Left renal cortex interstitium (tissue), 4 donors: ENCODE results near the gene GRIN2D. TPM values are rescaled to one million over a fixed set of nuclear protein-coding genes. Genes with fewer than 3 reads are reported as not detected.
"Not testable (repeated sequence)": the region's sequence is repeated elsewhere in the genome, so short reads cannot be mapped to it uniquely, and the experiment has no call there.

Source experiments
- DNase-seq, 4 donors: peaks; one replicate each; pipeline ENCODE4 v3.0.0-alpha.2; 2013; ENCODE audit warnings: low read depth in 4 of 4, low spot score in 2 of 4, missing footprints in 1 of 4
- polyA plus RNA-seq, 4 donors: library from polyadenylated mRNA; unstranded; fragments of 120-200 nt; gene quantifications; one replicate each; pipeline ENCODE4 v1.2.1, GENCODE V29; 2013; ENCODE audit not compliant: insufficient read length in 4 of 4

GRIN2D gene
- polyA plus RNA-seq, 4 donors, result 0.42 to 0.78 (median 0.54) TPM

GRCh38 chr19:48370955-48371354 lies 22.5 kb upstream of the GRIN2D start:
- no peak for DNase-seq

GRCh38 chr19:48371367-48371766 lies 22.1 kb upstream of the GRIN2D start:
- DNase-seq, result no peak

- not testable (repeated sequence) for DNase-seq
These were observed 21.7 kb upstream of the GRIN2D start for GRCh38 chr19:48371771-48372170.

- DNase-seq, result peak in 1 of 4 donors; percentile 49
These were observed 20.6 kb upstream of the GRIN2D start for GRCh38 chr19:48372904-48373303.

- DNase-seq, result no peak
These were observed 19.9 kb upstream of the GRIN2D start for GRCh38 chr19:48373567-48373966.

GRCh38 chr19:48378194-48378570 lies 15.3 kb upstream of the GRIN2D start:
- DNase-seq, result no peak

- no peak for DNase-seq
These were observed 14.4 kb upstream of the GRIN2D start for GRCh38 chr19:48379058-48379457.

GRCh38 chr19:48381178-48381950 lies 12.1 kb upstream of the GRIN2D start:
- no peak for DNase-seq

- no peak for DNase-seq
These were observed 11.2 kb upstream of the GRIN2D start for GRCh38 chr19:48382286-48382685.

GRCh38 chr19:48385461-48386087 lies 7.9 kb upstream of the GRIN2D start:
- no peak for DNase-seq

- no peak for DNase-seq
These were observed 6.5 kb upstream of the GRIN2D start for GRCh38 chr19:48386981-48387380.

GRCh38 chr19:48390188-48391099 lies 3.0 kb upstream of the GRIN2D start:
- DNase-seq, result peak in 2 of 4 donors; percentile 44 to 48

GRCh38 chr19:48391100-48392005 lies 2.1 kb upstream of the GRIN2D start, which contains the start of gene KDELR1:
Gene KDELR1, minus strand, starts transcription at chr19:48391551. Its CDS starts 193 bp downstream, at chr19:48391358.
- DNase-seq, result peak in 3 of 4 donors; percentile 52 to 71 (median 67)

GRCh38 chr19:48392006-48392344 lies 1.5 kb upstream of the GRIN2D start:
- not testable (repeated sequence) for DNase-seq

GRCh38 chr19:48392860-48393558 lies 459 bp upstream of the GRIN2D start:
- DNase-seq, result no peak

- DNase-seq, result no peak
These were observed 1.1 kb downstream of the GRIN2D start for GRCh38 chr19:48394331-48395169.

- no peak for DNase-seq
These were observed 1.6 kb downstream of the GRIN2D start for GRCh38 chr19:48395170-48395455.

- DNase-seq, result no peak
These were observed 2.0 kb downstream of the GRIN2D start for GRCh38 chr19:48395499-48395898.
